H1 (cell line): ENCODE data around the gene ZNF385C. TPM values are rescaled to one million over a fixed set of nuclear protein-coding genes. Genes with fewer than 3 reads are reported as not detected.

Experiments used
- CTCF ChIA-PET: fragments of 300-600 bp; sonication (Branson Sonifier 250); formaldehyde crosslinking; loops from one replicate; lab custom pipeline; 2021; ENCODE audit not compliant: partially characterized antibody; lab: Charles Lee
- POLR2A ChIA-PET: fragments of 300-600 bp; sonication (Branson Sonifier 250); formaldehyde crosslinking; loops from one replicate; lab custom pipeline; 2021; ENCODE audit warnings: inconsistent platforms; ENCODE audit not compliant: partially characterized antibody; lab: Charles Lee
- DNase-seq, 2 experiments: peaks; one replicate each; pipeline versions ENCODE4 v3.0.0 to v3.0.0-alpha.2; 2010 to 2022; ENCODE audit warnings: low spot score in 2 of 2, low read depth in 1 of 2, mixed read lengths in 1 of 2
- FAIRE-seq: peaks from 2 replicates; lab custom pipeline; 2011; peaks lifted over from hg19 to GRCh38; lab: Jason Lieb, UNC
- H2AFZ ChIP-seq: 2 replicates; pipeline ENCODE4 v1.8.1; 2012; ENCODE audit warnings: low read length, inconsistent platforms
- H2AK5ac ChIP-seq: 2 replicates; pipeline ENCODE4 v1.6.1; 2013; ENCODE audit warnings: low read depth, low read length
- H2BK120ac ChIP-seq: replicated peaks from 2 replicates; pipeline ENCODE3; 2013; ENCODE audit warnings: low read depth, low read length, inconsistent platforms
- H2BK12ac ChIP-seq: 2 replicates; pipeline ENCODE4 v1.6.1; 2013; ENCODE audit warnings: low read depth, low read length
- H2BK15ac ChIP-seq: 2 replicates; pipeline ENCODE4 v1.6.1; 2013; ENCODE audit warnings: low read length
- H2BK20ac ChIP-seq: 2 replicates; pipeline ENCODE4 v1.6.1; 2013; ENCODE audit warnings: low read length
- H2BK5ac ChIP-seq: 2 replicates; pipeline ENCODE4 v1.6.1; 2013; ENCODE audit warnings: low read depth, low read length
- H3K14ac ChIP-seq: 2 replicates; pipeline ENCODE4 v1.6.1; 2013; ENCODE audit warnings: inconsistent platforms; ENCODE audit not compliant: insufficient read length
- H3K18ac ChIP-seq: 2 replicates; pipeline ENCODE4 v1.6.1; 2013; ENCODE audit warnings: low read length; ENCODE audit errors: extremely low read depth
- H3K23ac ChIP-seq: 2 replicates; pipeline ENCODE4 v1.6.1; 2013; ENCODE audit warnings: inconsistent platforms; ENCODE audit not compliant: insufficient read length
- H3K23me2 ChIP-seq: 2 replicates; pipeline ENCODE4 v1.6.1; 2013; ENCODE audit warnings: low read depth, low read length
- H3K27ac ChIP-seq: 2 replicates; pipeline ENCODE4 v1.6.1; 2011; ENCODE audit warnings: low read depth, low read length, inconsistent platforms
- H3K27me3 ChIP-seq, 4 experiments: replicated peaks in 1 of 4; 1 replicate in 1 of 4; 2 replicates in 3 of 4; pipeline versions ENCODE4 v1.6.1 to v1.8.1; 2011 to 2013; ENCODE audit warnings: low read length in 3 of 4, mild to moderate bottlenecking in 3 of 4, inconsistent platforms in 2 of 4, mixed read lengths in 2 of 4, moderate library complexity in 1 of 4; ENCODE audit not compliant: control insufficient read depth in 3 of 4, insufficient read depth in 3 of 4; ENCODE audit errors: extremely low read depth in 1 of 4
- H3K36me3 ChIP-seq, 4 experiments: 2 replicates each; pipeline versions ENCODE4 v1.6.1 to v1.8.1; 2011 to 2013; ENCODE audit warnings: mild to moderate bottlenecking in 4 of 4, low read length in 3 of 4, moderate library complexity in 2 of 4, control low read depth in 1 of 4, inconsistent platforms in 1 of 4; ENCODE audit not compliant: insufficient read depth in 4 of 4, control insufficient read depth in 2 of 4
- H3K4ac ChIP-seq: replicated peaks from 2 replicates; pipeline ENCODE3; 2013; ENCODE audit warnings: low read length, low read depth, mixed read lengths, inconsistent platforms; ENCODE audit not compliant: insufficient read length
- H3K4me1 ChIP-seq, 4 experiments: replicated peaks in 1 of 4; 1 replicate in 1 of 4; 2 replicates in 3 of 4; pipeline versions ENCODE4 v1.6.1 to v1.8.1; 2011 to 2013; ENCODE audit warnings: low read length in 3 of 4, inconsistent platforms in 2 of 4, mixed read lengths in 1 of 4; ENCODE audit not compliant: insufficient read depth in 4 of 4, control insufficient read depth in 3 of 4
- H3K4me2 ChIP-seq, 2 experiments: 2 replicates each; pipeline versions ENCODE4 v1.6.1 to v1.8.1; 2011 to 2013; ENCODE audit warnings: low read depth in 2 of 2, low read length in 2 of 2, control low read depth in 1 of 2, inconsistent platforms in 1 of 2, mild to moderate bottlenecking in 1 of 2; ENCODE audit not compliant: insufficient read depth in 1 of 2
- H3K4me3 ChIP-seq, 4 experiments: fragments of 200-600, 300-600 bp in 1 of 4; sonication (generic), shearing (Covaris generic), sonication (Bioruptor Twin) in 1 of 4; 2 replicates each; pipeline versions ENCODE4 v1.5.1 to v1.8.1; 2011 to 2016; ENCODE audit warnings: low read length in 4 of 4, low read depth in 3 of 4, control low read depth in 2 of 4, inconsistent platforms in 2 of 4, mild to moderate bottlenecking in 2 of 4, mixed read lengths in 1 of 4, moderate library complexity in 1 of 4; ENCODE audit not compliant: insufficient read depth in 2 of 4; ENCODE audit errors: extremely low read depth in 1 of 4
- H3K56ac ChIP-seq: replicated peaks from 2 replicates; pipeline ENCODE3; 2013; ENCODE audit warnings: low read depth, mild to moderate bottlenecking, mixed read lengths, low read length, inconsistent platforms; ENCODE audit not compliant: insufficient read length
- H3K79me1 ChIP-seq: 2 replicates; pipeline ENCODE4 v1.6.1; 2013; ENCODE audit warnings: low read depth, low read length, control low read depth
- H3K79me2 ChIP-seq, 2 experiments: 2 replicates each; pipeline versions ENCODE4 v1.6.1 to v1.8.1; 2012 to 2013; ENCODE audit warnings: low read length in 2 of 2, mild to moderate bottlenecking in 2 of 2, inconsistent platforms in 1 of 2; ENCODE audit not compliant: insufficient read depth in 2 of 2, control insufficient read depth in 1 of 2
- H3K9ac ChIP-seq, 4 experiments: replicated peaks in 1 of 4; 1 replicate in 1 of 4; 2 replicates in 3 of 4; pipeline versions ENCODE4 v1.6.1 to v1.8.1; 2011 to 2013; ENCODE audit warnings: low read depth in 3 of 4, low read length in 3 of 4, control low read depth in 2 of 4, mild to moderate bottlenecking in 2 of 4, moderate library complexity in 2 of 4, inconsistent platforms in 1 of 4; ENCODE audit errors: extremely low read depth in 1 of 4
- H3K9me3 ChIP-seq, 2 experiments: 2 replicates each; pipeline versions ENCODE4 v1.6.1 to v1.8.1; 2012 to 2013; ENCODE audit warnings: mild to moderate bottlenecking in 2 of 2, moderate library complexity in 2 of 2, control low read depth in 1 of 2, inconsistent platforms in 1 of 2, low read depth in 1 of 2, low read length in 1 of 2, mixed read lengths in 1 of 2; ENCODE audit not compliant: insufficient read depth in 2 of 2
- H4K20me1 ChIP-seq, 2 experiments: replicated peaks in 1 of 2; 2 replicates each; pipeline versions ENCODE3 to v1.8.1; 2011 to 2013; ENCODE audit warnings: inconsistent platforms in 2 of 2, low read length in 2 of 2, mild to moderate bottlenecking in 1 of 2; ENCODE audit not compliant: insufficient read depth in 2 of 2, control insufficient read depth in 1 of 2
- H4K5ac ChIP-seq: 2 replicates; pipeline ENCODE4 v1.6.1; 2013; ENCODE audit warnings: low read length, low read depth, mixed read lengths, inconsistent platforms; ENCODE audit not compliant: insufficient read length
- H4K8ac ChIP-seq: 2 replicates; pipeline ENCODE4 v1.8.0; 2013; ENCODE audit warnings: mild to moderate bottlenecking, moderate library complexity, low read length, inconsistent platforms; ENCODE audit not compliant: insufficient read depth; ENCODE audit errors: extremely low read depth
- H4K91ac ChIP-seq: replicated peaks from 2 replicates; pipeline ENCODE3; 2013; ENCODE audit warnings: low read length, mixed read lengths, inconsistent platforms; ENCODE audit not compliant: insufficient read length
- BRCA1 ChIP-seq: IDR thresholded peaks from 2 replicates; pipeline ENCODE4 v1.6.1; 2012; ENCODE audit warnings: low read depth, low read length, improper control_type of control experiment
- CHD1 ChIP-seq: IDR thresholded peaks from 2 replicates; pipeline ENCODE4 v1.6.1; 2012; ENCODE audit warnings: low read depth, low read length, improper control_type of control experiment
- CHD2 ChIP-seq: IDR thresholded peaks from 2 replicates; pipeline ENCODE4 v1.6.1; 2012; ENCODE audit warnings: low read length, improper control_type of control experiment
- EGR1 ChIP-seq: IDR thresholded peaks from 2 replicates; pipeline ENCODE4 v1.6.1; 2011; ENCODE audit warnings: low read depth, low read length, borderline replicate concordance
- FOSL1 ChIP-seq: IDR thresholded peaks from 2 replicates; pipeline ENCODE4 v1.6.1; 2011; ENCODE audit warnings: mild to moderate bottlenecking, low read depth, low read length, moderate library complexity; ENCODE audit not compliant: insufficient read depth
- HDAC6 ChIP-seq: IDR thresholded peaks from one replicate; pipeline ENCODE4 v1.7.1; 2012; ENCODE audit warnings: low read depth, mild to moderate bottlenecking, inconsistent platforms, low read length, moderate library complexity
- KDM4A ChIP-seq: IDR thresholded peaks from one replicate; pipeline ENCODE4 v1.7.1; 2012; ENCODE audit warnings: low read depth, mild to moderate bottlenecking, moderate library complexity, low read length, inconsistent platforms; ENCODE audit not compliant: severe bottlenecking
- RBBP5 ChIP-seq: IDR thresholded peaks from 2 replicates; pipeline ENCODE4 v1.7.1; 2012; ENCODE audit warnings: low read depth, mild to moderate bottlenecking, inconsistent platforms, low read length, moderate library complexity, borderline replicate concordance
- RXRA ChIP-seq: IDR thresholded peaks from 2 replicates; pipeline ENCODE4 v1.6.1; 2011; ENCODE audit warnings: low read depth, mild to moderate bottlenecking, low read length, moderate library complexity; ENCODE audit not compliant: insufficient read depth
- SIN3A ChIP-seq, 2 experiments: IDR thresholded peaks in 1 of 2; conservative IDR thresholded peaks in 1 of 2; 2 replicates each; pipeline ENCODE4 v1.6.1; 2011 to 2012; ENCODE audit warnings: low read length in 2 of 2, improper control_type of control experiment in 1 of 2, low read depth in 1 of 2, mild to moderate bottlenecking in 1 of 2
- SIRT6 ChIP-seq: IDR thresholded peaks from one replicate; pipeline ENCODE4 v1.7.1; 2012; ENCODE audit warnings: low read length, inconsistent platforms
- SIX5 ChIP-seq: IDR thresholded peaks from 2 replicates; pipeline ENCODE4 v1.6.1; 2011; ENCODE audit warnings: mild to moderate bottlenecking, low read depth, low read length
- SP2 ChIP-seq: IDR thresholded peaks from 2 replicates; pipeline ENCODE4 v1.6.1; 2012; ENCODE audit warnings: mild to moderate bottlenecking, low read length, inconsistent platforms
- SUZ12 ChIP-seq: fragments of 200-600 bp; sonication (generic); IDR thresholded peaks from 2 replicates; pipeline ENCODE4 v1.6.1; 2012; ENCODE audit warnings: mild to moderate bottlenecking, inconsistent platforms, low read length, moderate library complexity, mixed read lengths
- ZNF274 ChIP-seq: IDR thresholded peaks from 2 replicates; pipeline ENCODE4 v1.7.0; 2012; ENCODE audit warnings: low read length, borderline replicate concordance; ENCODE audit errors: extremely low read depth
- WGBS, 2 experiments: shearing (Covaris generic) in 1 of 2; methylation state at CpG; one replicate each; pipeline versions ENCODE4 v1.1.6 to v1.1.7; 2013 to 2015; ENCODE audit warnings: low lambda C conversion rate in 2 of 2, mixed read lengths in 2 of 2, inconsistent platforms in 1 of 2, low coverage in 1 of 2, missing lambda C conversion rate in 1 of 2; ENCODE audit not compliant: insufficient replicate concordance in 2 of 2, insufficient coverage in 1 of 2, insufficient read length in 1 of 2; ENCODE audit errors: extremely low coverage in 1 of 2, missing lambda C conversion rate in 1 of 2; 5-methylcytosine and 5-hydroxymethylcytosine counted together
- polyA plus RNA-seq, 7 experiments: library from polyadenylated mRNA; depleted of rRNA in 3 of 7; stranded (reverse) in 5 of 7; unstranded in 2 of 7; fragments of >200 nt in 5 of 7; fragments of 200-250 nt in 2 of 7; gene quantifications; 1 replicate in 5 of 7; 2 replicates in 1 of 7; 4 replicates in 1 of 7; pipeline versions ENCODE4 v1.2.1 to v1.2.3, GENCODE V29; 2011 to 2013; ENCODE audit warnings: missing spikeins in 2 of 7, mixed read lengths in 2 of 7
- total RNA-seq: library from RNA; stranded (reverse); fragmentation: NEBNext Ultra II Directional; extraction: Animal tissue kit (Norgen Biotek cat#: 25700); gene quantifications from 2 replicates; pipeline ENCODE4 v1.2.1, GENCODE V29; 2021

The ZNF385C gene
- total and polyA plus RNA-seq, 2 of the 8 experiments (the other 6 are each of a cell fraction or from before 2014, with no cell fraction given), result 3.9 to 6.1 TPM

DNA sequence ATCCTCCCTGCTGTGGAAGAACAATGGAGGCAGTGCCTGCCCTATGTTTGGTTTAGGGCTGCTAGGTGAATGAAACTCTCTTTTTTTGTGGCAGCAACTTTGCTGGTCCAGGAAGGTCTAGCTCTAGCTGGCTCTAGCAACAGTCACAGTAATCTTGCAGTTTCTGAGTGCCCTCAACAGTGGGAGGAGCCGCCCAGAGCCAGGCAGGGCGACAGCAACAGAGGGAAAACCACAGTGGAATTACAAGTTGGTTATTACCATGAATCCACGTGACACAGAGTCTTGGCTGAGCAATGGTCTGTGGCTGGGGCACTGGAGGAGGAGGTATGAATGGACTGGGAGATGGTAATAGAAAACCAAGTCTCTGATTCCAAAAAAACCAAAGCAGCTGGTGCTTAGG lies 34.7 kb upstream of the ZNF385C start:
- peaks cover 3% of the 10 kb centered on the region; the same call in 1 of the 2 replicates for H3K23me2 ChIP-seq
- H3K4me3 ChIP-seq, result no peak overlapping the region
- no peak overlapping the region for H2AK5ac ChIP-seq
- no peak overlapping the region for H3K56ac ChIP-seq
- H3K18ac ChIP-seq, result no peak overlapping the region
- no peak overlapping the region for H3K23ac ChIP-seq
- H2BK12ac ChIP-seq, result no peak overlapping the region
- ChIA-PET POLR2A (interaction anchor here (1.2 to 1.8 kb wide), 2 partner anchors 11 to 12 kb away, joined by 4 to 6 read pairs; partner anchors contain the start of genes HSPB9 and KAT2A), CTCF (interaction anchor here (0.7 to 11.7 kb wide), 8 partner anchors 13 to 347 kb away, joined by 3 to 97 read pairs (median 3); partner anchors contain the start of genes GHDC, HSPB9 and KAT2A)
- peaks cover 0 to 35% of the 10 kb centered on the region in 2 experiments; a peak in 2 of 4 replicates for H3K79me2 ChIP-seq
- H3K9ac ChIP-seq, result no peak overlapping the region
- TF ChIP-seq SUZ12 (no peak), EGR1 (no peak), RBBP5 (no peak), SP2 (no peak), SIX5 (no peak), CHD1 (no peak), SIN3A (conservative IDR thresholded peaks at IDR 0.05 in 1 of 2, IDR thresholded peaks at IDR 0.05 in 1 of 2; ENCODE audit: low read depth in 1 of 2, low read length in 2 of 2) (no peak), RXRA (no peak), CHD2 (no peak), ZNF274 (no peak), KDM4A (no peak), HDAC6 (no peak), BRCA1 (no peak), FOSL1 (no peak), SIRT6 (no peak)
- no peak overlapping the region for H3K14ac ChIP-seq
- H3K79me1 ChIP-seq, result peaks cover 14% of the 10 kb centered on the region
- no peak overlapping the region for H4K5ac ChIP-seq
- no peak overlapping the region for H2BK120ac ChIP-seq
- no peak overlapping the region for H2BK5ac ChIP-seq
- H3K9me3 ChIP-seq, result no peaks in the 10 kb centered on the region
- H2AFZ ChIP-seq, result no peak overlapping the region
- H4K20me1 ChIP-seq, result peaks cover 9 to 20% of the 10 kb centered on the region in 2 experiments
- H3K27ac ChIP-seq, result no peak overlapping the region
- no peak overlapping the region for H2BK15ac ChIP-seq
- FAIRE-seq, result no peak
- H3K4me2 ChIP-seq, result no peak overlapping the region
- no peak overlapping the region for H4K8ac ChIP-seq
- H3K4ac ChIP-seq, result no peak overlapping the region
- H2BK20ac ChIP-seq, result no peak overlapping the region
- H3K4me1 ChIP-seq, result peaks cover 0 to 6% (median 1%) of the 10 kb centered on the region in 4 experiments; a peak in 3 of 7 replicates
- DNase-seq, result no peak
- WGBS, 2 experiments, result 83% methylated on average over 3 of the region's 3 CpGs; no CpG with 5 or more reads in 1 of the 2 experiments
- no peak overlapping the region for H4K91ac ChIP-seq
- peaks cover 4 to 22% (median 15%) of the 10 kb centered on the region in 4 experiments; a peak in 6 of 8 replicates for H3K36me3 ChIP-seq
- no peaks in the 10 kb centered on the region for H3K27me3 ChIP-seq
